Neural crest cell (in vitro differentiated cells): ENCODE results near the gene RPTOR. TPM values are rescaled to one million over a fixed set of nuclear protein-coding genes. Genes with fewer than 3 reads are reported as not detected.

ENCODE experiments used
- DNase-seq: peaks from one replicate; pipeline ENCODE4 v3.0.0; 2021; ENCODE audit warnings: low read depth, mixed read lengths, low spot score
- H3K27ac Mint-ChIP-seq: one replicate; pipeline ENCODE4 v1.8.0; 2021; ENCODE audit warnings: mild to moderate bottlenecking, mixed read lengths; ENCODE audit not compliant: unreplicated experiment
- H3K27me3 Mint-ChIP-seq: 2 replicates; pipeline ENCODE4 v1.8.0; 2021; ENCODE audit warnings: low read depth, mild to moderate bottlenecking, mixed read lengths
- H3K36me3 Mint-ChIP-seq: 2 replicates; pipeline ENCODE4 v1.8.0; 2021; ENCODE audit warnings: low read depth, mild to moderate bottlenecking, mixed read lengths
- H3K4me1 Mint-ChIP-seq: 2 replicates; pipeline ENCODE4 v1.8.0; 2021; ENCODE audit warnings: mixed read lengths
- H3K4me3 Mint-ChIP-seq: one replicate; pipeline ENCODE4 v1.8.0; 2021; ENCODE audit warnings: mild to moderate bottlenecking, mixed read lengths
- H3K9me3 Mint-ChIP-seq: 2 replicates; pipeline ENCODE4 v1.8.0; 2021; ENCODE audit warnings: mixed read lengths
- CTCF ChIP-seq: fragments of 200-600 bp; sonication (generic); conservative IDR thresholded peaks from 2 replicates; pipeline ENCODE4 v1.5.0; 2021; ENCODE audit warnings: antibody characterized with exemption, mild to moderate bottlenecking
- total RNA-seq: library from RNA; stranded (reverse); gene quantifications from 2 replicates; pipeline ENCODE4 v1.2.1, GENCODE V29; 2021

The RPTOR gene
- total RNA-seq, 1 donor from 2014 or later = 41.1 TPM

GRCh38 chr17:80692931-80693467, 148.4 kb downstream of the RPTOR start:
- no peak for DNase-seq
- peaks cover 52% of the 10 kb centered on the region for H3K4me1 Mint-ChIP-seq

DNA sequence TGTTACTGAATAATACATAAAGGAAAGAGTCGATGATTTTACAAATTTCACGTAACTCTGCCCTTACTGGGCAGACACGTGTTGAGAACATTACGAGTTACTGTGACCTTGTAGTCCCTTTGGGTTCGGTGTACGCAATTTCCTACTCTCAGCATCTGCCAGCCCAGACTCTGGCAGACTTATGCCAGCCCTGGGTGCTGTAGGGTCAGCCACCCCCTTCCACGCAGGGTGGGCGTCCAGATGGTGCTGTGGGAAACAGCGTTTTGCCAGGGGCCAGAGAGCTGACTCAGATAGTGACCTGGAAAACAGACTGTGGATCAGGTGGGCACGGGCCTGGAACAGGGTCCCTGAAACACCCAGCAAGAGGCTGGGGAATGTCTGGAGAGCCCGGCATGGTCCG, 148.9 kb downstream of the RPTOR start:
- DNase-seq = no peak
- H3K36me3 Mint-ChIP-seq = peaks cover 2% of the 10 kb centered on the region
- H3K27ac Mint-ChIP-seq = no peak overlapping the region

More at GRCh38 chr17:80692931-80693467, 148.4 kb downstream of the RPTOR start:
- Mint-ChIP-seq H3K27ac (peak overlapping the region; percentile 83), H3K27me3 (no peaks in the 10 kb centered on the region), H3K36me3 (peaks cover 6% of the 10 kb centered on the region), H3K9me3 (no peaks in the 10 kb centered on the region), H3K4me3 (no peak overlapping the region)
- no peak for TF ChIP-seq CTCF

DNA sequence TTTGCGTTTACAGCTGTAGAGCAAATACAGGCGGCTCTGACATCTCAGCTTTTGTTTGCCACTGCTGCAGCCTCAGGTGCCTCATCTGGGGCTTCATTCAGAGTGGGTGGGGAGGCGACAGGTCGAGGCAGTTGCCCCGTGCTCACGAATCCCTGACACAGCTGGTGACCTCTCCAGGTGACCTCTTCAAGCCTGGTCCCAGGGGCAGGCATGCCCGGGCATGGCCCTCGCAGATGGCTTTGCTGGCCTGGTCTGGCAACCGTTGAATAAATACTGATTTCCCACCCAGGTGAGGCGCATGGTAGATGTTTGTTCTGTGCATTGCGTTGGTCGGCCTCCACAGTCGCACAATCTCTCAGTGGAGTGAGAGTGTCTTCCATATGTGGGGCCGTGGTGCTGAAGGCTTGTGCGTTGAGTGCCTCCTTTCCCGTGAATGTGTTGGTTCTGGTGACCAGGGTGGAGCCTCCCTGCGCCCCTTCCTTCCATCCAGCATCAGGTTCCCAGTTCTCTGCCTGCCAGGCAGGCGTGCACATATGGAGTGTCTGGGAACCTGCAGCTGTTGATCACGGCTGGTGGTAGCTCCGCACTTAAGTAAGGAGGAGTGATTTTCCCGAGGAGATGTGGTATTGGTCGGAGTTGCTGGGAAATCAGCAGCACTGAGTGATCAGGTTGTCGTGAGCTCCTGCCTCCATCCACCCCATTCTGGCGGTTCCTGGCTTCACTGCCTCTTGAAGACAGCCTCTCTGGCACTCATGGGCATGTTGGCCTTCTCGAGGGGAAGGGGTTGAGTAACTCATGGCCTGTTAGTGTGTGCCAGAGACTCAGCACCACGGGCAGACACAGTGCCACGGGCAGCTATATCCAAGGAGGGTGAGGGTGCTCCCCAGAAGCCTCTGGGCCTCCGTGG, 149.7 kb downstream of the RPTOR start:
- no peak for DNase-seq
- H3K9me3 Mint-ChIP-seq = peaks cover 3% of the 10 kb centered on the region
- H3K27ac Mint-ChIP-seq = peak overlapping the region; percentile 84
- peaks cover 2% of the 10 kb centered on the region for H3K36me3 Mint-ChIP-seq
- peaks cover 64% of the 10 kb centered on the region for H3K4me1 Mint-ChIP-seq
- no peak overlapping the region for H3K4me3 Mint-ChIP-seq
- TF ChIP-seq CTCF = no peak
- no peaks in the 10 kb centered on the region for H3K27me3 Mint-ChIP-seq

More for the DNA sequence above, 148.9 kb downstream of the RPTOR start:
- no peaks in the 10 kb centered on the region for H3K27me3 Mint-ChIP-seq
- no peaks in the 10 kb centered on the region for H3K9me3 Mint-ChIP-seq
- no peak for TF ChIP-seq CTCF
- H3K4me1 Mint-ChIP-seq = peaks cover 57% of the 10 kb centered on the region
- no peak overlapping the region for H3K4me3 Mint-ChIP-seq

- no peak overlapping the region for H3K4me3 Mint-ChIP-seq
- H3K9me3 Mint-ChIP-seq = peaks cover 8% of the 10 kb centered on the region
- H3K27me3 Mint-ChIP-seq = no peaks in the 10 kb centered on the region
- peaks cover 69% of the 10 kb centered on the region for H3K4me1 Mint-ChIP-seq
- peak overlapping the region; percentile 19 for H3K27ac Mint-ChIP-seq
- H3K36me3 Mint-ChIP-seq = peaks cover 7% of the 10 kb centered on the region
- TF ChIP-seq CTCF = no peak
- DNase-seq = no peak
Observed at GRCh38 chr17:80694992-80695912, 150.6 kb downstream of the RPTOR start.

GRCh38 chr17:80695979-80696378, 151.3 kb downstream of the RPTOR start:
- Mint-ChIP-seq H3K9me3 (peaks cover 13% of the 10 kb centered on the region), H3K27ac (no peak overlapping the region), H3K27me3 (no peaks in the 10 kb centered on the region), H3K4me3 (no peak overlapping the region), H3K4me1 (peaks cover 69% of the 10 kb centered on the region), H3K36me3 (peaks cover 11% of the 10 kb centered on the region)
- TF ChIP-seq CTCF = no peak
- no peak for DNase-seq
